ENCODE results near the gene RNF17. TPM values are rescaled to one million over a fixed set of nuclear protein-coding genes. Genes with fewer than 3 reads are reported as not detected.

Gene RNF17
- polyA plus RNA-seq, 1 of the 3 experiments (the other 2 are of a cell fraction): not detected

- Histone ChIP-seq H3F3A (replicated peaks; ENCODE audit: insufficient read depth) (no peaks in the 10 kb centered on the region), H3K9me2 (no peaks in the 10 kb centered on the region), H3K4me3 (ENCODE audit: low read depth in 2 of 2, low read length in 1 of 2) (no peak overlapping the region), H3K9ac (no peak overlapping the region), H3K27me3 (ENCODE audit: insufficient read depth) (0 out of 2 replicates have a peak, but pooled peaks cover 10% of the 10 kb centered on the region), H3K27ac (ENCODE audit: low read depth in 2 of 2, low read length in 1 of 2) (no peak overlapping the region), H3K79me2 (ENCODE audit: insufficient read depth) (no peaks in the 10 kb centered on the region), H3K4me2 (no peak overlapping the region), H4K20me1 (ENCODE audit: insufficient read depth) (no peaks in the 10 kb centered on the region), H3K9me3 (no peaks in the 10 kb centered on the region), H2AFZ (ENCODE audit: low read depth) (no peak overlapping the region), H3K4me1 (ENCODE audit: control insufficient read depth in 1 of 2, insufficient read depth in 2 of 2, low read depth in 1 of 2, low read length in 1 of 2) (no peaks in the 10 kb centered on the region), H3K36me3 (replicated peaks in 1 of 2; ENCODE audit: control insufficient read depth in 1 of 2, insufficient read depth in 2 of 2, low read length in 1 of 2) (no peaks in the 10 kb centered on the region)
- DNase-seq: no peak
- 0% methylated on average over 2 of the region's 6 CpGs for WGBS (ENCODE audit: low lambda C conversion rate)
- ChIA-PET POLR2A (no interaction called here), CTCF (no interaction called here)
- no peak for TF ChIP-seq GATA2 (CRISPR knock-in tag; IDR thresholded peaks at IDR 0.05)
Observed at GRCh38 chr13:24744247-24744646, 19.7 kb upstream of the RNF17 start.

GRCh38 chr13:24745516-24745860 is 18.5 kb upstream of the RNF17 start:
- H3K27me3 ChIP-seq (ENCODE audit: insufficient read depth): 0 out of 2 replicates have a peak, but pooled peaks cover 10% of the 10 kb centered on the region
- no peak overlapping the region for H2AFZ ChIP-seq (ENCODE audit: low read depth)
- 76% methylated on average over 15 of the region's 24 CpGs for WGBS (ENCODE audit: low lambda C conversion rate)
- no peaks in the 10 kb centered on the region for H4K20me1 ChIP-seq (ENCODE audit: insufficient read depth)
- no peaks in the 10 kb centered on the region for H3K9me3 ChIP-seq
- POLR2A ChIA-PET: no interaction called here
- no peaks in the 10 kb centered on the region for H3K9me2 ChIP-seq
- CTCF ChIA-PET: no interaction called here
- no peak overlapping the region for H3K4me3 ChIP-seq (ENCODE audit: low read depth in 2 of 2, low read length in 1 of 2)
- no peaks in the 10 kb centered on the region for H3K4me1 ChIP-seq (ENCODE audit: control insufficient read depth in 1 of 2, insufficient read depth in 2 of 2, low read depth in 1 of 2, low read length in 1 of 2)
- TF ChIP-seq FOSL2 (IDR thresholded peaks at IDR 0.05; ENCODE audit: borderline replicate concordance, low read depth) (no peak), ZBTB33 (IDR thresholded peaks at IDR 0.05; ENCODE audit: borderline replicate concordance, low read depth) (no peak), YY1 (IDR thresholded peaks at IDR 0.05; ENCODE audit: low read depth) (no peak), CHD2 (IDR thresholded peaks at IDR 0.05; ENCODE audit: low read length, partially characterized antibody) (no peak), EP300 (IDR thresholded peaks at IDR 0.05; ENCODE audit: borderline replicate concordance in 1 of 2, low read depth in 1 of 2, low read length in 1 of 2) (no peak), JUND (IDR thresholded peaks at IDR 0.05) (no peak), TCF12 (IDR thresholded peaks at IDR 0.05) (no peak), GABPA (IDR thresholded peaks at IDR 0.05; ENCODE audit: low read depth) (no peak), EZH2phosphoT487 (IDR thresholded peaks at IDR 0.05; ENCODE audit: borderline replicate concordance, low read depth) (no peak), RXRA (IDR thresholded peaks at IDR 0.05; ENCODE audit: borderline replicate concordance, low read depth) (no peak), RCOR1 (IDR thresholded peaks at IDR 0.05; ENCODE audit: low read length) (no peak), PBX3 (IDR thresholded peaks at IDR 0.05) (no peak), NFIC (IDR thresholded peaks at IDR 0.05; ENCODE audit: borderline replicate concordance) (no peak), MXI1 (IDR thresholded peaks at IDR 0.05; ENCODE audit: low read depth, low read length) (no peak), TAF1 (IDR thresholded peaks at IDR 0.05; ENCODE audit: borderline replicate concordance, low read depth, low read length) (no peak), NRF1 (IDR thresholded peaks at IDR 0.05; ENCODE audit: low read depth, low read length) (no peak), FOXM1 (IDR thresholded peaks at IDR 0.05; ENCODE audit: low read depth) (no peak), RAD21 (IDR thresholded peaks at IDR 0.05; ENCODE audit: low read length) (no peak)
- no peaks in the 10 kb centered on the region for H3F3A ChIP-seq (replicated peaks; ENCODE audit: insufficient read depth)
- no peaks in the 10 kb centered on the region for H3K79me2 ChIP-seq (ENCODE audit: insufficient read depth)
- no peak for DNase-seq
- no peaks in the 10 kb centered on the region for H3K36me3 ChIP-seq (replicated peaks in 1 of 2; ENCODE audit: control insufficient read depth in 1 of 2, insufficient read depth in 2 of 2, low read length in 1 of 2)
- H3K27ac ChIP-seq (ENCODE audit: low read depth in 2 of 2, low read length in 1 of 2): no peak overlapping the region
- H3K9ac ChIP-seq: no peak overlapping the region
- no peak overlapping the region for H3K4me2 ChIP-seq

Measured in SK-N-SH (cell line).